HG03025 (cell line): ENCODE data around the gene CSTF2T.
A peak's percentile ranks its signal among the peaks of the same experiment; 100 is the strongest.

ENCODE experiments used
- ATAC-seq: cut with Tn5 transposase; IDR thresholded peaks from one replicate; pipeline ENCODE4 v1.9.1; 2021; ENCODE audit warnings: mild to moderate bottlenecking, moderate library complexity; ENCODE audit not compliant: unreplicated experiment, low FRiP score

CSTF2T gene, protein sequence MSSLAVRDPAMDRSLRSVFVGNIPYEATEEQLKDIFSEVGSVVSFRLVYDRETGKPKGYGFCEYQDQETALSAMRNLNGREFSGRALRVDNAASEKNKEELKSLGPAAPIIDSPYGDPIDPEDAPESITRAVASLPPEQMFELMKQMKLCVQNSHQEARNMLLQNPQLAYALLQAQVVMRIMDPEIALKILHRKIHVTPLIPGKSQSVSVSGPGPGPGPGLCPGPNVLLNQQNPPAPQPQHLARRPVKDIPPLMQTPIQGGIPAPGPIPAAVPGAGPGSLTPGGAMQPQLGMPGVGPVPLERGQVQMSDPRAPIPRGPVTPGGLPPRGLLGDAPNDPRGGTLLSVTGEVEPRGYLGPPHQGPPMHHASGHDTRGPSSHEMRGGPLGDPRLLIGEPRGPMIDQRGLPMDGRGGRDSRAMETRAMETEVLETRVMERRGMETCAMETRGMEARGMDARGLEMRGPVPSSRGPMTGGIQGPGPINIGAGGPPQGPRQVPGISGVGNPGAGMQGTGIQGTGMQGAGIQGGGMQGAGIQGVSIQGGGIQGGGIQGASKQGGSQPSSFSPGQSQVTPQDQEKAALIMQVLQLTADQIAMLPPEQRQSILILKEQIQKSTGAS

DNA sequence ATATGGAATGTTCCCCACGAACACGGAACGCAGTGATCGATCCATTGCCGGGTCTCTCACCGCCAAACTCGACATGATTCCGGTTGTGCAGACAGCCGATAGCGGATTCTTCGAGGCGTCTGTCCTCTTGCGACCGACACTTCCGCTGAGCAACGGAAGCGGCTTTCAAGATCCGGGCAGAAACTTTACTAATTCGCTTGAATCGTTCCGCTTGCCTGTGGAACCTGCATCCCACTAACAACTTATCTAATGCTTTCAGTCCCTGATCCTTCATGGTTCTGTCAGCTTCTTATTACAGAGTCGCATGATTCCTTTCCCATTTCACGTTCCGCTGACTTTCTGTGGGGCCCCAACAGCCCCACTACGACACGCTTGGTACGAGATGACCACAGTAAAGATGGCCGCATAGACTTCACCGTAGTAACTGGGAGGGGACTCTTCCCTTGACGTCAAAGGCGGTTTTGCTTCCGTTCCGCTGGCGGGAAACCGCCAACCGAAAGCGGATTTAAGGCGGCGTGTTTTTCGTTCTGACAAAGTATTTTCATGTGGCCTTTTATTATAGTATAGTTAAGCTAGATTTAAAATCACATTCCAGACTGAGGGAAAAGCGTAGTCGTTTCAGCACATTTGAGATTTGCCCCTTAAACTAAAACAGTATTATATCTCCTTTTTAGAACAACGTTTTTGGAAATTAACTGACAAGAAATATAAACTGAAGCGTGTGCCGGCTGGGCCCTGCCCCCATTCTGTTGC is at the start of gene CSTF2T:
Gene CSTF2T, minus strand, starts transcription at position 121 of the 753 bp plus-strand sequence. Its CDS starts 46 bp downstream, at position 75.
- peak; percentile 92 for ATAC-seq

- ATAC-seq: no peak
Measured at GRCh38 chr10:51748959-51749358, 49.6 kb upstream of the CSTF2T start.

- ATAC-seq: no peak
Measured at GRCh38 chr10:51747216-51747615, 47.8 kb upstream of the CSTF2T start.

DNA sequence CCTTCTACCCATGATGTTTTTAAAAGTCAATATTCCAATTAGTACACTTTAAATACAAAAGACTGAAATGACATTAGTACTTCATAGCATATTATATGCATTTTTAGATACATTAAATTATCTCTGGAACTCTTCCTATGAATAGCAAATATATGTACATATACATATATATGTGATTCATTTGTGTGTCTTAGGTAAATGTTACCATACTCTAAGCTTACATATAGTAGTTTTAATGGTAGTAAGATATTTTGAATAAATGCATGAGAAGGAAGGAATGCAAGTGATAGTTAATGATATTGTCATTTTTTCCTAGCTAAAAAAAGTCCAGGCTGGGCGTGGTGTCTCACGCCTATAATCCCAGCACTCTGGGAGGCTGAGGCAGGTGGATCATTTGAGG is 46.0 kb upstream of the CSTF2T start:
- no peak for ATAC-seq

DNA sequence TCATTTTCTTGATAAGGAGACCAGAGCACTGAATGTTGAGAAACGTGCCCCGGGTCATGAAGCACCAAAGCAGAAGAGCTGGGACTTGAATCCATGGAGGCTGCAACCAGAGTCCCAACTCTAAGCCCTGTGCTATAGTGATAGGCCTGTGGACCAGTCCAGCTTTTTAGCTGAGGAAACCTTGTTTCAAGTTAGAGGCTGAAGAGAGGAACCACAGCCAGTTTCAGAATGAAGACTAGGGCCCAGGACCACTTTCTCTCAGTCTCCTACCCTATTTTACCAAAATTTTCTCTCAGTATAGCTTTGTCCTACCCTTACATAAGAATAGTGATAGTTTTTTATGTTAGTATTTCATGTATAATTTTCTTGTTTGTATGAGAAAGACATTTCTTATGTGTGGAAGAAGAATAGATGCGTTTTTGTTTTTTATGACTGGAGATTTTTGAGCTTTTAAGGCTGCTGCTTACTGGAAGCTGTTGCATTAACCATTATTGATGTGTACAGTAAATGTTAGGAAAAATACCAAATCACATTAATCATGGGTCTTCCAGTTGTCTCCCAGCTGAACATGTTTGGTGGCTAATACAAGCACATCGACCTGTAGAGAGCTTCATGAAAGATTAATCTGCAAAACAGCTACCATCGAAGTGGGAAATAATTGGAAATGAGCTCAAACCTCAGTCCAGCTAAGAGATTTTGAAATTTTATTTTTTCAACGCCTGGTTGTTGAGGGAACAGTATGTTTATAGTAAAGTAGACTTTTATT is 45.0 kb upstream of the CSTF2T start:
- no peak for ATAC-seq

DNA sequence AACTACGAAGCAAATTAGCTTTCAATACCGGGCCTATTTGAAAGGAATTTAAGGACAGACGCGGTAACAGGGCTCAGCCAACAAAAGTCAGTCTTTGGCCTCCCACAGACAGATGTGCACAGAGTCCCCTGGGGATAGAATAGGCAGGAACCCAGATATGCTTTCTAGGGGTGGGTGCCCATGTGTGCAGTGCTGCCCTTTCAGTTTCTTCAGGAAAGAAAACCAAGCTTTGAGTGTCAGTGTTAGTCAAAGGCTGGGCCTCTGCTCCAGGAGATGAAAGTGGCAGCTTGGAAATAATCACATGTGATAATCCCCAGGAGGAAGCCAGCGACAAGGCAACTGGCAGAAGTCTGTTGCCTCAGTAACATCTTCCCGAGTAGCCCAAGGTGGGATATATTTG is 43.8 kb upstream of the CSTF2T start:
- peak; percentile 90 for ATAC-seq

DNA sequence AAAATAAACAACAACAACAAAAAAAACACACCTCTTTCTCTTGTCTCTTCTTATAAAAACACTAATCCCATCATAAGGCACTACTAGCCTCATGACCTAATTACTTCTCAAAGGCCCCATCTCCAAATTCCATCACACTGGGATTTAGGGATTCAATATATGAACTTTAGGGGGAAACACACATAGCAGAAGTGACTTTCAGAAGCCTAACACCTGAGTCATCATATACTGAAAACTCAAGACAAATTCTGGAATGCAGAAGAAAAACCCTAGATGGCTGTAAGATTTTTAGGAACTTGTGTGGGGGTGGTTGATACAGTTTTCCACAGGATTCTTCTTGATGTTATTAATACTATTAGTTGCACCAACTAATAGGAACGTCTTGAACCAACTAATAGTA is 33.7 kb upstream of the CSTF2T start:
- ATAC-seq: no peak

DNA sequence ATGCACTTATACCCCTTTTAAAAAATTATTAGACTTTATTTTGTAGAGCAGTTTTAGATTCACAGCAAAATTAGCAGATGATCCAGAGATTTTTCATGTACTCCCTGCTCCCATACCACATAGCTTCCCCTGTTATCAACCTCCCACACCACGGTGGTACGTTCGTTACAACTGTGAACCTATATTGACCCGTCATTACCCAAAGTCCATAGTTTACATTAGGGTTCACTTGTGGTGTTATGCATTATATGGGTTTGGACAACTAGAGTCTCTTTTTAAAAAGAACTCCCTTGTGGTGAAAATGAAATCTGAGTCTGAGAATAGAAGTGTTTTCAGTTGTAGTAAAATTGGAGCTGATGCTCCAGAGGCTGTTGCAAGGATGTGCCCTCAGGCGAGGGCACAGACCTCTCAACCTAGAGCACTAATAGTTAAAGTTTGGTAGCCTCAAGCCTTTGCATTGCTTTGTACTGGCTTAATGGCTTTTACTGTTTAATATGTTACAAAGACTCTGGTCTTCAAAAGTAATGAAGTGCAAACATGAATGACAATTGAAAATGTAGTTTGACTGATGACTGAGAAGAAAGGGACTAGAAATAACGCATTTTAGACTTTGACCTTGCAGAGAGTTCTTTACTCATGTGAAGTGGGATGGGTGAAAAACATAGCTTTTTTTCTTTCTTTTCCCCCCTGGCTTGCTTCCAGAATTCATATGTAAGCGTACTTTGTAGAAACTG is 30.6 kb upstream of the CSTF2T start:
- ATAC-seq: no peak

- ATAC-seq: no peak
Measured at GRCh38 chr10:51724038-51724437, 24.6 kb upstream of the CSTF2T start.

DNA sequence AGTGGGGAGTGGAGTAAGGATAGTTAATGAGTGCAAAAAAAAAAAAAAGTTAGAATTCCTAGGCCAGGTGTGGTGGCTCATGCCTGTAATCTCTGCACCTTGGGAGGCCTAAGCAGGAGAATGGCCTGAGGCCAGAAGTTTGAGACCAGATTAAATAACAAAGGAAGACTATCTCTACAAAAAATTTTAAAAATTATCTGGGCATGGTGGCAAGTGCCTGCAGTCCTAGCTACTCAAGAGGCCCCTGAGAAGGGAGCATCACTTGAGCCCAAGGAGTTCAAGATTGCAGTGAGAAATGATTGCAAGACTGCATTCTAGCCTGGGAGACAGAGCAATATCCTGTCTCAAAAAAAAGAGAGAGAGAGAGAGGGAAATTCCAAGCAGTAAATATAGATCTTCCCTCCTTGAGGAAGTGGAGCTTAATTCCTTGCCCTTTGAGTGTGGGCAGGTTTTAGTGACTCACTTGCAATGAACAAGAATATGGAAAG is 19.5 kb upstream of the CSTF2T start:
- no peak for ATAC-seq

- no peak for ATAC-seq
Measured at GRCh38 chr10:51716981-51717380, 17.6 kb upstream of the CSTF2T start.

DNA sequence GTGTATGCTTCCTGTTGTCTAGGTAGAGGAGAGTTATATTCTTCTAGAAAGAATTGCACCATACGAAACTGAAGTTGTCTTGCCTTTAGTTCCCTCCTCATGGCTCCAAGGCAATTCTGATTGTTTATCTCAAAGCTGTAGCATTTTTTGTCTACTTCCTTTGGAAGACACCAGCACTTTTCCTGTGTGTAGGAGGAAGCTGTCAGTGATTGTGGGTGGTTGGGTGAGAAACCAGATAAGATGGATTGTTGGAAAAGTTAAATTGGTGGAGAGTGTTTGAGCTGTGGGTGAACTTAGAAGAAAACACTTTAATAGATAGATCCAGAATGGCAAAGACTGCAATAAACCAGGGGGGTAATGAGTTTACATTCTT is 12.1 kb upstream of the CSTF2T start:
- ATAC-seq: no peak

- ATAC-seq: no peak
Measured at GRCh38 chr10:51709324-51709972, 10.1 kb upstream of the CSTF2T start.

- no peak for ATAC-seq
Measured at GRCh38 chr10:51708609-51709008, 9.2 kb upstream of the CSTF2T start.

DNA sequence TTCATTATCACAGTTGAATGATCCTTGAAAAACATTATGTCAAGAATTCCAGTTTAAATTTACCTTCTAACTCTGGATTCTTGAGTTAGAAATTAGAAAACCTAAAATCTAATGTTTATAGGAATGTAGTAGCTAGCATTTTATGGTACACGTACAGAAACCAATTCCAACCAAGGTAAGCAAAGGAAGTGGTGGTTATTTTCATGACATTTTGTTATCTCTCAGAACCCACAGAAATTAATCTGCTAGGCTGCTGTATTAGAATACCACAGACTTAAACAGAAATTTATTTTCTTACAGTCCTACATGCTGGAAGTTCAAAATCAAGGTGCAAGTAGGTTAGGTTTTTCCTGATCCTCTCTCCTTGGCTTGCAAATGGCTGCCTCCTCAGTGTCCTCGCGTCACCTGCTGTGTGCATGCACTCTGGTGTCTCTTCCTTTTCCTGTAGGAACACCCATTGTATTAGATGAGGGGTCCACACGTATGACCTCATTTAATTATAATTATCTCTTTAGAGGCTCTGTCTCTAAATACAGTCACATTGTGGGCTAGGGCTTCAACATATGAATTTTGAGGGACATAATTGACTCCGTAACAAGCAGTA is 8.5 kb upstream of the CSTF2T start:
- ATAC-seq: no peak

GRCh38 chr10:51707392-51707791 is 8.0 kb upstream of the CSTF2T start:
- ATAC-seq: no peak

- no peak for ATAC-seq
Measured at GRCh38 chr10:51706225-51706624, 6.8 kb upstream of the CSTF2T start.

- no peak for ATAC-seq
Measured at GRCh38 chr10:51705774-51706173, 6.4 kb upstream of the CSTF2T start.

GRCh38 chr10:51700228-51700817 is 928 bp upstream of the CSTF2T start:
- ATAC-seq: no peak
